Left forelimb (tissue), 1 donor: ENCODE data around the gene TAF10.
A peak's percentile ranks its signal among the peaks of the same experiment; 100 is the strongest.

Experiments used
- DNase-seq: peaks from one replicate; pipeline ENCODE4 v3.0.0-alpha.2; 2018; ENCODE audit warnings: low spot score

The TAF10 gene

DNA sequence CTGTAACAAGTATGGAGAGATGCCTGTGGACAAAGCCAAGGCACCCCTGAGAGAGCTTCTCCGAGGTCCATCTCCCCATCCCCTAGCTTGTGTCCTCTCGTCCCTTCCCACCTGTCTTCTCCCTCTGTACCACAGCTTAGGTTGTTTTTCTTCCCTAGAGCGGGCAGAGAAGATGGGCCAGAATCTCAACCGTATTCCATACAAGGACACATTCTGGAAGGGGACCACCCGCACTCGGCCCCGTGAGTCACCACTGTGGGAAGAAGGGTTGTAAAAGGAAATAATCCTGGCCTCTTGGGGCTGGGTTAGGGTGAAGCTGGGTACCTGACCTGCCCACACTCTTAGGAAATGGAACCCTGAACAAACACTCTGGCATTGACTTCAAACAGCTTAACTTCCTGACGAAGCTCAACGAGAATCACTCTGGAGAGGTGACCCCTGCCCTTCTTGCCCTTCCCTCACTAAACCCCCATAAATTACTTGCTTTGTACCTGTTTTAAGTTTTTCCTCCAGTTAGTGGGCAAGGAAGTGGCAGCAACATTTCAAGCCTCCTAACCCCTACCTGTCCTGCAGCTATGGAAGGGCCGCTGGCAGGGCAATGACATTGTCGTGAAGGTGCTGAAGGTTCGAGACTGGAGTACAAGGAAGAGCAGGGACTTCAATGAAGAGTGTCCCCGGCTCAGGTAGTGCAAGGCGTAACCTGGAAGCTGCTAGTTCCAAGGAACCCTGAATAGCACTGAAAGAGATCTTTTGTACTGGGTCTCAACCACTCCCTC, 3.1 kb downstream of the TAF10 start:
- DNase-seq = no peak

DNA sequence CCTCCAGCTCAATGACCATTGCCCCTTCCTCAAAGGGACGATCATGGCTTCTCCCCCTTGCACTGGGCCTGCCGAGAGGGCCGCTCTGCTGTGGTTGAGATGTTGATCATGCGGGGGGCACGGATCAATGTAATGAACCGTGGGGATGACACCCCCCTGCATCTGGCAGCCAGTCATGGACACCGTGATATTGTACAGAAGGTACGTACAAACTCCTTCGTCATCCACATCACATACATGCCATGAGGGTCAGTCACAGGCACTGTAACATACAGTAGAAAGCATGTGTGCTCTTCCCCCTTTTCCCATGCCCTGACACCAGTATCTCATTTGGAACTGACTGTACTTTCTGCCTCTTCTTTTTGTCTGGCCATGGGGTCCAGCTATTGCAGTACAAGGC, 4.0 kb downstream of the TAF10 start:
- DNase-seq = no peak

DNA sequence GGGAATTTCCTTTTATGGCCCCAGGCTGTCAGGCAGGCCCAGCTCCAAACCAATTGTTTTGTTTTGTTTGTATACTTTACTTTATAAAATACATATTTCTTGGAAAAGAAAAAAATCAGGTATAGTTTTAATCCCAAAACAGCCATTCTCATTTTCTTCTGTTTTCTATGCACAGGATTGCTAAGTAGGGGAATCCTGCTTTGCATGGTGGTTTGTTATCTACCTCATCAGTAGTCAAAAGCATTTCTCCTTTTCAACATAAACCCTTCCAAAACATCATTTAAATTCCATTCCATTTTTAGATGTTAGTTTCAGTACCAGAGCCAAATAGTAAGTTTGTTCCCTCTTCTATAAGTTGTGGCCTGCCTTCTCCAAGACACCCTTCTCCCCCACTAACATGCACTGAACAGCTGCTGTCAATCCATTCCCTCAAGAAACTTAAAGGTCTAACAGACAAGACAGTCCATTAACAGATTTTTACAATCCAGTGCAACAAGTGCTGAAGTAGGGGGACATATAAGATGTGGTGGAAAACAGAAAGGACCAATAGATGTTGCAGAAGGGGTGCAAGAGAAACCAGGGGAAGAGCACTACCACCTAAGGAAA, 4.7 kb downstream of the TAF10 start:
- DNase-seq = no peak

DNA sequence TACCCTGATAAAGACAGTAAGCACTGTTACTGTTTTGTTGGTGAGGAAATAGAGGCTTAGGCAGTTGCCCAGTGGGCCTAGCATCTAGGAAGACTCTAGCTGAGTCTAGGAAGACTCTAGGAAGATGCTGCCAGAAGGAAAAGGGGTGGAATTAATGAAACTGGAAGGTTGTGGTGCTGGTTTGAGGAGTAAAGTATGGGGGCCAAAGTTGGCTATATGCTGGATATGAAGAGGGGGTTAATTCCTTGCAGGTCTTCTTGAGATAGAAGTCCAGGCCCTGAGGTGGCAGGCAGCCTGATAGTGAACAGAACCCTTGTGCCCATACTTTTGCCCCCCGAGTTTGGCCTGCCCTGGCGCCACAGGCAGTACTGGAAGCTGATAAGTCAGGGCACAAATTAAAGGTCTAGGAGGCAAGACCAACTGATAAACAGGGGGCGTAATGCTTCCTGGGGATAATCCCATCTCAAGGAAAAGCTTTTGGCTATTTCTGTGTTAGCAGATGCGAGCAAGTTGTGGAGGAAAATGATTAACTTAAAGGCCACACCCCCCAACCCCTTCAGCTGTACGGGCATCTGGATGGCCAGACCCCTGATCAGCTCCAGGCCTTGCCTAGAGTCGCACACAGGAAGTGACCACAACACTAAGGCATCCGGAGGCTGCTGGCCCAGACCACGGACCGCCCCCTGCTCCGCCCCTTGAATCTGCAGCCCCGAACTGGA, 5.4 kb downstream of the TAF10 start:
- DNase-seq = peak; percentile 93

DNA sequence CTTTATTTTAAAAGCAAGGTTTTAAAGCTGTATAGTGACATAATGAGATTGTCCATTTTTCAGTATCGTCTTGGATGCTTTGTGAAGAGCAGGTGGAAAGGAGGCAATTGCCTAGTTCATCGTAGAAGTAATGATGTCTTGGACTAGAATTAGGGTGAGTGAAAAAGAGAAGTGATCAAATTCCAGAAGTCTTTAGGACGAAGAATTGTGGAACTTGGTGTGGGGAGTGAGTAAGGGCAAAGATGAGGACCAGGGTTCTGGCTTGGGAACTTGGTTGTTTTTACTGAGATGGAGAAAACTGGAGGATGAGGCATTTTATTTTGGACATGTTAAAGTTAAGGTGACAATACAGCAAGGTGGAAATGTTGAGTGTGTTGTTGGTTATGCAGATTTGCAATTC, 7.2 kb downstream of the TAF10 start:
- no peak for DNase-seq

DNA sequence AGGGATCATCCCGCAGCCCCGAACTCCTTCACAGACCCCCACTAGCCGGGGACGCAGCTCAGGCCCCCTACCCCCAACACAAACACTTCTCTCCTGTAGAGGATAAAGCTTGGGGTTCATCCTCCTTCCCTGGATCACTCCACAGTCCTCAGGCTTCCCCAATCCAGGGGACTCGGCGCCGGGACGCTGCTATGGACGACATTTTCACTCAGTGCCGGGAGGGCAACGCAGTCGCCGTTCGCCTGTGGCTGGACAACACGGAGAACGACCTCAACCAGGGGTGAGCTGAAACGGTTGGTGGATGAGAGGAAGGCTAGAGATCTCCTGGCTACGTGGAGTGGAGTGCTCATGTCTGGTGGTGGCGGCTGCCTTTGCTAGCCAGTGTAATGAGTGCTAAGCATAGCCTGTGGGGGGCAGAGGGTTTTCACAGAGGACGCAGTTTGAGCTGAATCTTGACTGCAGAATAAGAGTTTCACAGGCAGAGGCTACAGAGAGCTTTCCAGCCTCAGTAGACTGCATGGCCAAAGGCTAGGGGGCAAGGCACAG, 7.9 kb downstream of the TAF10 start:
- no peak for DNase-seq

DNA sequence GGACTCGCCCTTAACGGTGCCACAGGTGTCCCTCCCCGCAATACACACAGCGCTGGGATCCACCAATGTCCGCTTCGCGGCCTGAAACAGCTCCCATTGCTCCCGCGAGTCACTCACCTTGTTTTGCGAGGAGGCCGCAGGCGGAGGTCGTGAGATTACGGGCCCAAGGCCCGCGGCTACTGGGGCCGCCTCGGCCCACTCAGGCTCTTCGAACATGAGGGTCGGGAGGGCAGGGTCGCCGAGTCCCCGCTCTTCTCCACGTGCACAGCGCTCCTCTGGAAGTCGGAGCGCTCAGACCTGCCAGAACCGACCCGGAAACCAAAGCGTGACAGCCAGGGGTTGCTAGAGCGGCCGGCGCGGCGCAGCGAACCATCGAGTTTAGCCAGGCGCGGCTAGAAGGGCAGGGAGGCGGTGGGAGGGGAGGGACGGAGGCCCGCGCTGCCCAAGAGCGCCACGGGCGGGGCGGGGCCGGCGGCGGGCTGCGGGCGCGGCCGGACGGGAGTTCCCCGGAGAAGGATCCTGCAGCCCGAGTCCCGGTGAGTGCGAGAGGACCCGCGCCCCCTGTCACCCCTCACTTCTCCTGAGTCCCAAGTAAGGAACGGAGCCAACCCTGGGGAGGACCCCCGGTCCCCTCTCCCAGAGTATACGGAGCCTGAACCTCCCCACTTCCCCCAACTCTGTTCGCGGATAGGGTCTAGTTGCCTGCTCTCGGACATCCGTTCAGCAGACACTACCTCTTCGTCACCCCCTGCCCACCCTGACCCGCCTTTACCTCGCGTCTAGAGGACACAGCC, 8.5 kb downstream of the TAF10 start, which contains the start of the genes ILK and RRP8:
ILK (plus strand) TSS at position 488 of the 794 bp plus-strand sequence. CDS start 498 bp downstream, outside the sequence.
RRP8 (minus strand) TSS at position 330 of the 794 bp plus-strand sequence; CDS start at position 216, 114 bp downstream.
- DNase-seq = peak; percentile 93

DNA sequence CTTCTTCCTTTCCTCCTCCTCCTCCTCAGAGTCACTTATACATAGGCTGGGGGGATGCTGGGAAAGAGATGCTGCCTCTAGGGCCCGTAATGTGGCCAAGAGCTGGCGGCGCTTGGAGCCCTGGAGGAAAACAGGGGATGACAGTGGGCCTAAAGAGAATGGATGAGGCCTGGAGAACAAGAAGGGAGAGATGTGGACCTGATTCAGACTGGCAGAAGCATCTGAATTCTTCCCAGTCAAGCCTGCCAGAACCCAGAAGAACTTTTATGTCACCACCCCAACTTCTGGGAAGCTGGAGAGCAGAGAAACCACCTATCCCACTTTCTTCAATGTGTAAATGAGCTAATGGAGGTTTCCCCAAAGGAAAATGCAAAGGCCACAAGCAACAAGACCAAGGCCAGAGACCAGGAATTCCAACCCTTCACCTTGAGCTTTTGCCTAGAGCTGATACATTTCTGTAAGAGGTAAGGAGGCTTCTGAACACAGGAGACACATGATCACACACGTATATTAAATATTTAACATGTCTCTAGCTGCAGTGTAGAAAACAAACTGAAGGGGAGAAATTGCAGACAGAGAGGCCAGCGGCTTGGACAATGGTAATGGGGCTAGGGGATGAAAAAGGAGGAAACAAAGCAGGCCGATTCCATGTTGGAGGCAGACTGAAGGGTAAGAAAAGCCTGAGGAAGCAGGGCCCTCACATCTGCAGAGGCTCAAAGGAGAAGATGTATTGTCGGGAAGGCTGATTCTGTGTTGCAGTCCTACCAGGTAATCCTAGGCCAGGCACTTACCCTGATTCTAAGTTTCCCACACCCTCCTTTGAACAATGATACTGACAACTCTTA, 9.7 kb downstream of the TAF10 start:
- no peak for DNase-seq

DNA sequence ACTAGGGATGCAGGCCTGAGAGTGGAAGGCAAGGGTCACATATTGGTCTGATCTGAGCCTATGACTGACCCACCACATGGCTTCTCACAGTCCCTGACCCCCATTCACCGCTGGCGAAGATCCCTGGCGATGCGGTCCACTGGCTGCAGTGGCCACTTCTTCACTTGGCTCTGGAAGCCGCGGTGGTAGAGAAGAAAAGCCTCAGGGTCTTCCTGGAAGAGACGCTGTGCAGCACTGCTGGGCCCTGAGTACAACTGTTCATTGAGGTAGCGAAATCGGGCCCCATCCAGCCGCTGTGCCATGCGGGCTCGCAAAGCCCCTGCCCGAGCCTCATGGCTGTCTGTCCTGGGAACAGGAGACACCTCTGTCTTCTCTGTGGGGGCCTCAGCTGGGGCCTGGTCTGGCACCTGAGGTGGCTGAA, 11.0 kb downstream of the TAF10 start:
- no peak for DNase-seq

DNA sequence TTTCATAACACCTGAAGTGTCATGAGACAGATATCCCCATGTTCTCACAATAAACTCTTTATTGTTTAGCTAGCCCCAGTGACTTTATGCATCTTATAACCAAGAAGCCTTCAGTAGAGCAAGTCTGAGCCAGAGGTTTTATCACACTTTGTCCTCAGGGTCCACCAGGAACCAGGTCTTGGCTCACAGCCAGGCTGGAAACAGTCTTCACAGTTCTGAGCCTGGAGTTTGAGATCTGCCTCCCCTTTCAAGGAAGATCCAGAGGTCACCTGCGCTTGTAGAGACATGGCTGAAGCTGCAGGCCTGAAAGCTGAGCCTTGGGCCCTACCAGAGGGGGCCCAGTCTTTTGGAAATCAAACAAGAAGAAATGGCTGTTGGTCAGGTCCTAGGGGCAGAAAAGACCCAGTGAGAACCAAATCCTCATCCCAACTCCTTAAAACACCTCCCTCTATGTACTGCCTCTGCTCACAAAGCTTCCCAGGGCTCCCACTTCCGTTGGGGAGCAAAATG, 12.1 kb downstream of the TAF10 start:
- no peak for DNase-seq

DNA sequence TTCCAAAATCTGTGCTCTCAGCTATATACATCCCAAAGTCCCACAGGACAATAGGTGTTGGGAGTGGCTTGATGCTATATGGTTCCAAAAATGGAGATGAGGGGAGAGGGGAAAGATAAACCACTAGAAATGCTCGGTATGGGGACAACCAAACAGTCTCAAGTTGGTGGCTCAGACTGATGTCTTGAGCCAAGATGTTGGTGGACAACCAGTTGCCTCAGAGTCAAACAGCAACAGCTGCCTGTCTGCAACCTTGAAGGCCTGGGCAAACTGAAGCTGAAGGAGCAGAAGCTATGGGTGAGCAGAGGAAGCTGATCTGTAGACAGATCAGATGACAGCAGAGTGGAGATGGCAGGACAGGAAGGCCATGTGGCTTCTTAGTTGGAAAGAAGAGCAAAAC, 12.6 kb downstream of the TAF10 start:
- no peak for DNase-seq

DNA sequence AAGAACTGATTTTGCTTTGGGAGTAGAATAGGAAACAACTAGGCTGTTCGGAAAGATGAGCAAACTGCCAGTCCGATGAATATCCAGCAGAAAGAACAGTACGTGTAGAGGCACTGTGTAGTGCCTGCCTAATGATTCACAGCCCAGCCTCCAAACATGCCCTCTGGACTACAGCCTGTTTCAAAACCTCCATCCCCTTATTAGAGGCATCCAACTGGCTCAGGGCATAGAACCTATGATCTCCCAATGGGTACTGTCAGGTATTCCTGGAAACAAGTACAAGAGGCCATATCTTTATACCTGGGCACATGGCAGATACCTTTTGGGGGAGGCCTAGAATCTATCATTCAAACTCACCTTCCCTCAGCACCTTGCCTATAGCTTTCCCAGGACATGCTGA, 13.5 kb downstream of the TAF10 start:
- DNase-seq = no peak

DNA sequence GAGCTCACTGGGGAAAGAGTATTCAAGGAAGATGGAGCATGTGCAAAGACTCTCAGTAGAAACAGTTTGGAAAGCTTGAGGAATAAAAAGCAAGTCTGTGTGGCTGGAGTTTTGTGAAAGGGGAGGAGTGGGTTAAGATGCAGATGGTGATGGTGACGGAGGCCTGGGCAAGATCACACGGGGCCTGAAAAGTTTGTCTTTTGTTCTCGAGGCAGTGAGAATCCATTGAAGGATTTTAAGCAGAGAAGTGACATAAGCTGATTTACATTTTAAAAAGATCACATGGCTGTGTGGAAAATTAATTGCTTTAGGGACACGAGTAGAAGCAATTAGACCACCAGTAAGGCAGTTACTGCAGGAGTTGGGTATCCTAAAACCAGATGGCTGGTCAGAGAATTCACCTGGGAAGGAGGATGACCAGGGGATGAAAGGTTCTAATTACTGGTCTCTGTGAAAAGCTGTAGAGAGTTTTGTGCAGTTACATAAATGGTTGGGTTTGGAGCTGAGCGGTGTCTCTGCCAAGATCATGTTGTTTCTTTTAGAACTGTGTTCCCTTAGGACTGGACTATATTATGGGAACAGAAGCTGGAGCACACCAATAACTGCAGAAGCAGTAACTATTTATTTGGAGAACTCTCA, 15.7 kb downstream of the TAF10 start:
- DNase-seq = no peak

DNA sequence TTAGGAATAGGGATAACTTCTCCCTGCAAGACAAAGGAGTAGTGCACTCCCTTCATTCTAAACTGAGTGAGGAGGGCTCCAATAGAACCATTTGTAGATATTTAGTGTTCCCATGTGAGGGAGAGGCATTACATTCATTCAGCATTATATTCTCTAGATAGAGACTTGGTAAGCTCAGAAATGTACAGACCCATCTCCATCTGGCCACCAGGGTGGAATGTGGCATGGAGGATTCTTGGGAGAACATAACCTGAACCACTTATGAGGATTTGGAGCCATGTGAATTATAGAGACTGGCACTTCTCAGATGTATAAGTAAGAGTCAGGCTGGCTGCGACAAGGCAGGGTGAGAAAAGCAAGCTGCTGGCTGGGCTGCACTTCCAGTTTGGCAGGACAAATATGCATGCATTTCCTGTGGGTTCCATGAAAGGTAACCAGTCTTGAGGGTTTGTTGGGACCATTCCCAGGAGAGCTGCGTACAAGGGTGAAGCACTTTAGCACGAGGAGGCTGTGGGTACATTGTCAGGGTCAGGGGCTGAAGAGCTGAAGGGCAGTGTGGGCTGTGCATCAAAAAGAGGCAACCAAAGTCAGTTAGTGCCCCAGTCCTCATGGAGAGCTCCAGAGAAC, 17.8 kb downstream of the TAF10 start:
- no peak for DNase-seq

DNA sequence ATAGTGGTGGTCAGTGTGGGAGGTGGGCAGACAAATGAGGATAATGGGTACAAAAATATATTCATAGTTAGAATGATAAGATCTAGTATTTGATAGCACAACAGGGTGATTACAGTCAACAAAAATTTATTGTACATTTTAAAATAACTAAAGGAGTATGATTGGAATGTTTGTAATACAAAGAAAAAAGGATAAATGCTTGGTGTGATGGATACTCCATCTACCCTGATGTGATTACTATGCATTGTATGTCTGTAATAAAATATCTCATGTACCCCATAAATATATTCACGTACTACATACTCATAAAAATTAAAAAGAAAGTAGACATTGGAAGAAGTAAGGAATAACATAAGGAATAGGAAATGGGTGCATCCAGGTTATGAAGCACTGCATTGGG, 24.0 kb downstream of the TAF10 start:
- DNase-seq = no peak

DNA sequence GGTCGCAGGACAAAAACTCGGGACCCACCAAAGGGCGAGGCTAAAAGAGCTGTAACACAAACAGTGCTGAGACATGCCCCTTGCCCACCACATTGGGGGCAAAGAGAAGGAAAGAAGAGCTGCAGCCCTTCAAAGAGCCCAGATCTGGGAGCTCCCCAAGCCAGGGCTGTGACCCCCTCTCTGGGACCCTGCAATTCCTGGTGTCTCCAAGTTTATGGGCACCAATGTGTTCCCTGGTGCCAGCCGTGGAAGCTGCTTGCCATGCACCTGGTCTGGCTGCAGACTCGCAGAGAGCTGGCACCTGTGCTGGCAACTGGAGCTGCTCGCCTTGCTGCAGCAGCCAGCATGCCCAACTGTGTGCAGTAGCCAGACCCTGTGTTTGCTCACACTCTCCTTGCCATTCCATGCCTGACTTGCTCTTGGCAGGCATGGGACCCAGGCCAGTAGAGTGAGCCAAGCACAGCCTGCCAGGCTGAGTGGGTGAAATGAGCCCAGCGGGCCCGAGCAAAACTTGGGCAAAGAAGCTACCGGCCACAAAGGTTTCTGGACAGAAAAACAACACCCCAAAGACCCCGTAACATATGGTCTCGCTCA, 24.6 kb downstream of the TAF10 start:
- no peak for DNase-seq

DNA sequence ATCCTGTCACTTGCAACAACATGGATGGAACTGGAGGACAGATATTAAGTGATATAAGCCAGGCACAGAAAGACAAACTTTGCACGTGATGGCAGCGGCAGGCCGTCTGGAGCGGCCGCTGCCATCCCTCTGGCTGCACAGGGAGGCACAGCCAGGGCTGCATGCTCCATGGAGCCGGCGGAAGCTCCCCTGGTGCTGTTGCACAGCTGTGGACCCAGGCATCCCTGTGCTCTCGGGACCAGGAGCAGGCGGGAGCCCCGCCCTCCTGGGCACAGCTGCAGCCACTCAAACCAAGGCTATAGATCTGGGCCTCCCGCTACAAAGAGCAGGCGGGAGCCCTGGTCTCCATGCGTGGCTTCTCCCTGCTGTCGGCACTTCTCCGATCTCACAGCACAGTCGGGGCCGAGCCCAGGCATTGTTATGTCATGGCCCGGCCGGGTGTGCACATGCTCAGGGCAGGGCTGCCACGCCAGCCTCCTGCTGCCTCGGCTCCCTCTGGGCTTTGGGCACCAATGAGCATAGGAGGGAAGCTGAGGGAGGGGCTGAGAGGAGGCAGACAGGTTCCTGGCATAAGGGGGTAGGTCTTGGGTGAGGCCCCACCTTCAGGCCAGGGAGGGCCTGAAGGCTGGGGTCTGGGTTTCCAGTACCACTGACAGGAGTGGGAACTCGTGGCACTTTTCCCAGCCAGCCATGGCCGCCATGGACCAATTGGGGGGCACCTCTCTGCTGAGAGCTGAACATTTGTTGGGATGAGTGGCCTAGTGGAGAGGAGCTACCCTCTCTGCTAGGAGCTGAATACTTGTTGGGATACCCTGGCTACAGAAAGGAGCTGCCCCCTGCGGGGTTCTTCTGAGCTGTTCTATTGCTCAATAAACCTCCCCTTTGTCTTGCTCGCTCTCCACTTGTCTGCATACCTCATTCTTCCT, 25.3 kb downstream of the TAF10 start:
- DNase-seq = peak; percentile 52

DNA sequence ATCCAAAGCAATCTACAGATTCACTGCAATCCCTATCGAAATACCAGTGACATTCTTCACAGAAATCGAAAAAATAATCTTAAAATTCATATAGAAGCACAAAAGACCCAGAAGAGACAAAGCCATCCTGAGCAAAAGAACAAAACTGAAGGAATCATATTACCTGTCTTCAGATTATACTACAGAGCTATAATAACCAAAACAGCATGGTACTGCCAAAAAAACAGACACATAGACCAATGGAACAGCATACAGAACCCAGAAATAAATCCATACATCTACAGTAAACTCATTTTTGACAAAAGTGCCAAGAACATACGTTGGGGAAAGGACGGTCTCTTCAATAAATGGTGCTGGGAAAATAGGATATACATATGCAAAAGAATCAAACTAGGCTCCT, 27.5 kb downstream of the TAF10 start:
- DNase-seq = no peak
